DMS53 (cell line): ENCODE results near the gene FILIP1.
"Not testable (repeated sequence)": the region's sequence is repeated elsewhere in the genome, so short reads cannot be mapped to it uniquely, and the experiment has no call there.

Experiments used
- DNase-seq: peaks from one replicate; lab custom pipeline; 2025; lab: John Stamatoyannopoulos, UW

Gene FILIP1

DNA sequence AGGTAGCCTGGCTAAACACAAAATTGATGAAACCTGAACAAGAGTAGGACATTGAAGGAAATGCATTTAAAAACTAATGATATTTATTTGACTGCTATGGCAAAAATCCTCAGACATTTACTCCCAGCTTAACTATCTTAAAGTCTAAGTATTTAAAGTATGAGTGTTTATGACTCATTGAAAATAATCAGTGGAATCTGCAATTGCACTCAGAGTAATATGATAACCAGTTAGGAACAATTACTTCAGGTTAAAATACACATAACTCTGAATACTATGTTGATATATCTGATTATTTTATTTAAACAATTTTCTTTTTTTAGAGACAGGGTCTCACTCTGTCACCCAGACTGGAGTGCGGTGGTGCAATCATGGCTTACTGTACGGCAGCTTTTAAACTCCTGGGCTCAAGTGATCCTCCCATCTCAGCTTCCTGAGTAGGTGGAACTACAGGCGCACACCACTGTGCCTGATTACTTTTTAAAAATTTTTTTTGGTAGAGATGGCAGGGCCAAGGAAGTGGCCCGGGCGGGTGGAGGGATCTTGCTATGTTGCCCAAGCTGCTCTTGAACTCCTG lies 43.9 kb downstream of the FILIP1 start:
- no peak for DNase-seq

DNA sequence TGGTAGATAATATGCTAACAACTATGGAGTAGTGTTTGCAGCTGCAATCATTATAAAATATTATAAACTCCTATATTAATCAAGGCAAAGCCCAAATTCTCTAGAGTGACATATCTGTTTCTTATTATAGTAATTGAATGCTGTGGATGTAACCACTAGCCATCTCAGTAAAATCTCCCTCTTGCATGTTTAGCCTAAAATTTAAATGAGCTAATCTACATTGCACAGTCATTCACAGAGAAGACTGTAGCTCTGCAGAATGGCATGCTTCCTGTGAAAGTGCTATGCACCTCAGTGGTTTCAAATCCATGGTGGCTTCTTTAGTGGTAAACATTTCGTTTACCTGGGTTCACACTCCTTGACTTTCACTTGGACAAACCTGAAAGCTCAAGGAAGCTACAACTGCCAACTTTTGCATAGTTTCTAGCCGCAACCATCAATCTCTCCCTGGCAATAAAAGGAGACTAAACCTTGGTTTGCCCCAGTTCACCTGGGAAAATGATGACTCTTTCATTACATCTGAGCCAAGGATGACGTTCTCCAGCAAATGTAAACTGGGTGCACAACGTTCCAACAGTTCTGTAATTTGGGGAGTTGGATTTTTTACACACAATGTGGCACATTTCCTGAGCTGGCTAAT lies 47.2 kb downstream of the FILIP1 start:
- no peak for DNase-seq

DNA sequence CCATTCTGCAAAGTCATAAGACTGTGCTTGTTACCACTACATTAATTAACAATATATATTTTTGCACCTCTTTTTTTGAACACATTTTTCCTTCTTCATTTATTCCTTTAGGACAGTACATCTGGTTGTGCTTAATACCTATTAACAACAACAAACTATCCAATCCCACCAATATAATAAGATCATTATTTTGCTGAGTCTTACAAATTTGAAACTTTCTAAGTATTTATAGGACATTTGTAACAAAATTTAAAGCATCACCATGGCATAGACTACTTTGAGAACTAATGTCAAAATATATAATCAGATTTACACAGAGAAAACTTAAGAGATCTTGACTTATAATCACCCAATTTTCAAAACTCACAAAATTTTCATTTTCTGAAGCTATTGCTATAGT lies 47.9 kb downstream of the FILIP1 start:
- no peak for DNase-seq

DNA sequence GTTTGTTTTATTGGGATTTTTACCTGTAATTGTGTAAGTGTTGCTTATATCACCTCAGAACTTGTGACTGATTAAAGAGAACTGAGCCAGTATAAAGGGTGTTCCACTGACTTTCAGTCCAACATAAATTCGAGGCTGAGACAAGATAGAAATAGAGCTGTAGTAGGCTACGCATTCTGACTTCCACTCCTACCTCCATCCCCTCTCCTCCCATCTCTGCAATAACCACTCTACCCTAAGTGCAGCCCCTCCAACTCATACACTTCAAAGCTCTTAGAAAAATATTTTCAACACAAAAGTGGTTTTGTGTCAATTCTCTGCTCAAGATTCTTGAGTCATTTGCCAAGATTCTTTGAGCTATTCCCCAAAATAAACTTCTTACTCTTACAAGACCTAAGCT lies 48.7 kb downstream of the FILIP1 start:
- DNase-seq = no peak

DNA sequence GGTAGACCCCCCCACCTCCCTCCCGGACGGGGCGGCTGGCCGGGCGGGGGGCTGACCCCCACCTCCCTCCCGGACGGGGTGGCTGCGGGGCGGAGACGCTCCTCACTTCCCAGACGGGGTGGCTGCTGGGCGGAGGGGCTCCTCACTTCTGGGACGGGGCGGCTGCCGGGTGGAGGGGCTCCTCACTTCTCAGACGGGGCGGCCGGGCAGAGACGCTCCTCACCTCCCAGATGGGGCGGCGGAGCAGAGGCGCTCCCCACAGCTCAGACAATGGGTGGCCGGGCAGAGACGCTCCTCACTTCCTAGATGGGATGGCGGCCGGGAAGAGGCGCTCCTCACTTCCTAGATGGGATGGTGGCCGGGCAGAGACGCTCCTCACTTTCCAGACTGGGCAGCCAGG lies 51.7 kb downstream of the FILIP1 start:
- DNase-seq = not testable (repeated sequence)

DNA sequence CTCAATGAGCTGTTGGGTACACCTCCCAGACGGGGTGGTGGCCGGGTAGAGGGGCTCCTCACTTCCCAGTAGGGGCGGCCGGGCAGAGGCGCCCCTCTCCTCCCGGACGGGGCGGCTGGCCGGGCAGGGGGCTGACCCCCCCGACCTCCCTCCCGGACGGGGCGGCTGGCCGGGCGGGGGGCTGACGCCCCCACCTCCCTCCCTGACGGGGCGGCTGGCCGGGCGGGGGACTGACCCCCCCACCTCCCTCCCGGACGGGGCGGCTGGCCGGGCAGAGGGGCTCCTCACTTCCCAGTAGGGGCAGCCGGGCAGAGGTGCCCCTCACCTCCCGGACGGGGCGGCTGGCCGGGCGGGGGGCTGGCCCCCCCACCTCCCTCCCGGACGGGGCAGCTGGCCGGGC lies 52.1 kb downstream of the FILIP1 start:
- not testable (repeated sequence) for DNase-seq

DNA sequence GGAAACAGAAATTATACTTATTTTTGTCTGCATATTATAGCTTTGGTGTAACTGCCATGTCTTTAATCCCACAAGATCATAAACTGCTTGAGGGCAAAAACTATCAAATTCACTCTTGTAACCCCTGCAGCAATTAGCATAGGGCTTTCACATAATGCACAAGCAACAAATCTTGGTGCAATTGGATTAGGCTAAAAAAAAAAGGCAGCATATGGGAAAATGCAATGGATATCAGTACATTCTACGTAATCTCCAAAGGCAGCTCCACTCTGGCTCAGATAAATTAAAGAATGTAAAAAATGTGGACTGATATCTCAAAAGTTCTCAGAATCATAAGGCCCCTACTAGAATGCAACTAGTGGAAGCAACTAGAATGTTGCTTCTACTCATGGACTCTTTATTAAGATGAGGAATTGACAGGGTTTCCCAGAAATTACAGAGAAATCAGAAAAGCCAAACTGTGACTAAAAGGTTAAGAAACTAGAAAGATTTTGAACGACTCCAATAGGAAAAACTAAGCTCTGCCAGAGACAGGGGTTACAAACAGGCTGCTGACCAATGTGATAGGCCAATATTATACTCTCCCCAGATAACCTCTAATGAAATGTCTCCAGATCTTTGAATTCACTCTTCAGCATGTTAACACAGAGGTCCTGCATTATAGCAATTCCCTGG lies 55.0 kb downstream of the FILIP1 start:
- no peak for DNase-seq

DNA sequence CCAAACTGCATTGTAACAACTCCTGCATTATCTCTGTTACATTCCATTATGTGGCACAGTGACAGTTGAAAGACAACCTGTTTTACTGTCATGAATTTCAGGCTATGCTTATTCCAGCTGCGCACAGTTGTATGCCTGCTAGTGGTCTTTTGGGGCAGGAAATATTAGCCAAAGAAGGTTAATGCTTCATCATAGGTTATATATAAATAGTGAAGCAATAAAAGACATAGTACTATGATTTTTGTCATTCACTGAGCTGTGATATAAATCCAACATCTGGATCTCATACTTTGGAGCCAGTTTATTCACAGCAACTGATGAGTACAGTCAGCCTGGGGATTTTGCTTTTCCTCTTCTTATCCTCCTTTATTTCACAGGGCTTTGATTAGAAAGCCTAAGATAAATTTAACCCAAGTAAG lies 55.6 kb downstream of the FILIP1 start:
- no peak for DNase-seq

DNA sequence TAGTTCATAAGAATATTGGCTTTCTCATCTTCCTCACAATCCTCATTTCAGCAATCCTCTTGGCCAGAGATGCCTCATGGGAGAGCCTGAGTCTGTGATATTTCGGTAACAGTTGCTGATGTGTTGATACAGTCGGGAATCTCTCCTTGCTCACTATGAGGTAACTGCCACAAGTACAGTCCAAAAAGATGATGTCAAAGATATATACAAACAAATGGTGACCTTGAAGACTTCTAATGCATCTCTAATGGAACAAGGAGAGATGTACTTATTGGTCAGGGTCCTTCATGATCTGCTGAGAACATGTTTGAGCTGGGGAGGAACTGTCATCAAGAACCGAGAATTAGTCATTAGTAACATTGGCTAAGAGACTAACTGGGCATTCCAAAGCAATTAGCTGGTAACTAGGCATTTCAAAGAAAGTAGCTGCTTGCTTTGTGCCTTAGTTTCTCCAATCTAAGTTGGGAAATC lies 56.1 kb downstream of the FILIP1 start:
- DNase-seq = no peak

DNA sequence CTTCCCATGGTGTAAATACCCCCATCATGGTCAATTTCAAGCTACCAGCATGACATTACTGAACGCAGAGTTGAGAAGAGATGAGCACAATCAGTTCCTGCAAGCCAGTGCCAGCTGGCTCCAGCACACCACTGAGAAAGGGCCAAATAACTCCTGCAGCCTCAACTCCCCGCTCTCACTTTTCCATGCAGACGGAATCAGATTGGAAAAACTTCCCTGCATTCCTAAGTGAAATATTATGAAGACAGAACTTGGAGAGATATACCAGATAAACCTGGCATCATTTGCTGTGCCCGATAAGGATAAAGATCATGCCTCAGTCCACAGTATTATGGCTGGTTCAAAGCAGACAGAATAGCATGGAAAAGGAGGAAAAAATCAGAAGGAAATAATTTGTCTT lies 56.7 kb downstream of the FILIP1 start:
- DNase-seq = no peak

DNA sequence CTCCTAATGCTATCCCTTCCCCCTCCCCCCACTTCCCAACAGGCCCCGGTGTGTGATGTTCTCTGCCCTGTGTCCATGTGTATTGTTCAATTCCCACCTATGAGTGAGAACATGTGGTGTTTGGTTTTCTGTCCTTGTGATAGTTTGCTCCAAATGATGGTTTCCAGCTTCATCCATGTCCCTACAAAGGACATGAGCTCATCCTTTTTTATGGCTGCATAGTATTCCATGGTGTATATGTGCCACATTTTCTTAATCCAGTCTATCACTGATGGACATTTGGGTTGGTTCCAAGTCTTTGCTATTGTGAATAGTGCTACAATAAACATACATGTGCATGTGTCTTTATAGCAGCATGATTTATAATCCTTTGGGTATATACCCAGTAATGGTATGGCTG lies 60.8 kb downstream of the FILIP1 start:
- DNase-seq = not testable (repeated sequence)

DNA sequence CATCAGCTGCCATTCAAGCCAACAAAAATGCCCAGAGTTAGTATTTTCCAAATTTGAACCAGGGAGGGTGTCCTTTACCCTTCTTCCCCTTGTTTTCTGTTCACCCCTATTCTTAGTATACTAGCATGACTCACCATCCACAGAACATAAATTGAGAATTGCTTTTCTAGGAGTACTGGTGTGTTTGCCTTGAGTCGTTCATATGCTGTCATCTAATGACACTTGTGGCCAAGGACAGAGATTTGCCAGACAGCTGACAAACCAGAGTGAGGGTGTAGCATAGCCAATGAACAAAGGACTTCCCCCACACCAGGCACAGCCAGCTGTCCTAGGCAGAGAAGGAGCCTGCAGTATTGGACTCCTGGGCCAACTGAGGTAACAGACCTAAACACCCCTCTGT lies 62.2 kb downstream of the FILIP1 start:
- DNase-seq = peak; percentile 96

DNA sequence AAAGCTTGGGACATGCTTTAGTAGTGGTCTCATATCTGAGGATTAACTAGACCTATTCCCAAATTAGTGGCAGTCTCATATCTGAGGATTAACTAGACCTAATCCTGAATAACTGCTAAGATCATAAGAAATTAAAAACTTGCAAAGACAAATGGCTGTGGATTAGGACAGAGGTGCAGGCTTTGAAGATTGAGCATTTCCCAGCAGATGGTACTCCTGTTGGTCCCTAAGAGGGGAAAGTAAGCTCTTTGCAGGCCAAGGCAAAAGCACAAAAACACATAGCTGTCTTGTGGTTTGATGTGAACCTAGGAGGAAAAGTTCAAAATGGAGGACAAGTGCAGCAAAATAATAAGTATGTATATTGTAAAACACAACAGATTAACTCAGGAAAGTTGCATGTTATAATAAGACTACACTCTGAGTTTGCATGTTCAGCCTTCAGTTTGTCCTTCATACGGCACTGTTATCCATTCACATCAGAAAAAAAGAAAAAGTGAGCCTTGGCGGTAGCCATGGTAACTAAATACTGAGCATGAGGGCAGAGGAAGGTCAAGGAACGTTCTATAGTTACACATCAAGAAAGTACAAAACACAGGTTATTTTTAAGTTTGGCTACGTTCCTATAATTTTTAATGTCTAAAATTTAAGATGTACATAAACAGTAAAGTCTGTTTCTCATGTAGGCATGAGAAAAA lies 62.8 kb downstream of the FILIP1 start:
- peak; percentile 64 for DNase-seq

DNA sequence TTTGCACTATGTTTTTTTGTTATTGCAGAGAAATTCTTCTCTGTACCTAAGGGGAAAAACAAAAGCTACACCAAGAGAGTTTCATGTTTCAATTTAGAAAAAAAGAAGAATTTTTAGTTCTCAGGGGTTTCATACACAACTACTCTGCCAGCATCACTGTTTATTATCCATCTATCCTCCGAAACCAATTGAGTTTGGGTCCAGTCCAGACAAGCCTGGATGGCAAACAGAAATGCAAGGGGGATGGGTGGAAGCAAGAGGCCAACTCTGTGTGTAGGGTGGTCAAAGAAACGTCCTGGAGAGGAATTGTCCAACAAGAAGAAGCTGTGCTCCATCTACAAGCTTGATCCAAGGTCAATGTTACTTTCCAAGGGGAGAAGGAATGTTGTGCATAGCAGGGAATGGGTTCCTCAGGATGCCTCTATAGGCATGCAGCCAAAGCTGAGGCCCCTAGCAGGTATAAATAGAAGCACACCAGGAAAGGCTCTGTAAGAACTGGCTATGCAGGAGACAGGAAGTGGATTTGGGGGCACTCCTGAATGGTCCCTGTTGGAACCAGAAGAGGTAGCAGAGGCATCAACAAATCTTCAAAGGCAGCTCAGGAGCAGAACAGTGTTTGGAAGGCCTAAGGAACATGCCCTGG lies 64.4 kb downstream of the FILIP1 start:
- no peak for DNase-seq

DNA sequence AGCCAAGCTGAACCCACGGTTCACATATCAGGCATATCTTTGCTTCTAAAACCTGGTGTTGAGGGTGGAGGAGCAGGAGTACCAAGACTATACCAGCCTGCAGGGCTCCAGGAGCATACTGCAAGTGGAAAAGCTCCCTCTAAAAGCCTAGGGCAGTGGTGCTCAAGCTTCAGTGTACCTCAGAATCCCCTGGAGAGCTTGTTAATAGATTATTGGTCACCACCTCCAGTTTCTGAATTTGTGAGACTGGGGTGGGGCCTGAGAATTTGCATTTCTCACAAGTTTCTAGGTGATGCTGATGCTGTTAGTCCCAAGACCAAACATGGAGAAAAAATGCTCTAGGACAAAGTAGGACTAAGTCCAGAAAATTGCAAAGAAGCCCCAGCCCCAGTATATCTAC lies 65.4 kb downstream of the FILIP1 start:
- DNase-seq = no peak

DNA sequence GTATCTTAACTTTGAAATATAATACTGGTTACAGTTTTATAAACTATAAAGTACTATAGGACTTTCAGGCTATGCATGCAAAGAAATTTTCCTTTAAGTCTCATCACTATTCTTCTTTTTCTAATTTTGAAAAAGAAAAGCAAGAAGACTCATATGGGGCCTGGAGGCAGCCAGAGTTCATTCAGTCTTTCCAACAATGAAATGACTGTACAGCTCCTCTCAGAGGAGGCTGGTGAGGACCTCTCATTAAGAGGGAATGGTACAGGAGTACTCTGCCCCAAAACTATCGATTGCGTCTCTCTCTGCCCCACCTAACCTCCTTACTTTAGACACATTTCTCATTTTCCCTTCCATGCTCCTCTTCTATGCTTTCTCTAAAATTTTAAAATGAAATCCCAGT lies 66.3 kb downstream of the FILIP1 start:
- DNase-seq = no peak

DNA sequence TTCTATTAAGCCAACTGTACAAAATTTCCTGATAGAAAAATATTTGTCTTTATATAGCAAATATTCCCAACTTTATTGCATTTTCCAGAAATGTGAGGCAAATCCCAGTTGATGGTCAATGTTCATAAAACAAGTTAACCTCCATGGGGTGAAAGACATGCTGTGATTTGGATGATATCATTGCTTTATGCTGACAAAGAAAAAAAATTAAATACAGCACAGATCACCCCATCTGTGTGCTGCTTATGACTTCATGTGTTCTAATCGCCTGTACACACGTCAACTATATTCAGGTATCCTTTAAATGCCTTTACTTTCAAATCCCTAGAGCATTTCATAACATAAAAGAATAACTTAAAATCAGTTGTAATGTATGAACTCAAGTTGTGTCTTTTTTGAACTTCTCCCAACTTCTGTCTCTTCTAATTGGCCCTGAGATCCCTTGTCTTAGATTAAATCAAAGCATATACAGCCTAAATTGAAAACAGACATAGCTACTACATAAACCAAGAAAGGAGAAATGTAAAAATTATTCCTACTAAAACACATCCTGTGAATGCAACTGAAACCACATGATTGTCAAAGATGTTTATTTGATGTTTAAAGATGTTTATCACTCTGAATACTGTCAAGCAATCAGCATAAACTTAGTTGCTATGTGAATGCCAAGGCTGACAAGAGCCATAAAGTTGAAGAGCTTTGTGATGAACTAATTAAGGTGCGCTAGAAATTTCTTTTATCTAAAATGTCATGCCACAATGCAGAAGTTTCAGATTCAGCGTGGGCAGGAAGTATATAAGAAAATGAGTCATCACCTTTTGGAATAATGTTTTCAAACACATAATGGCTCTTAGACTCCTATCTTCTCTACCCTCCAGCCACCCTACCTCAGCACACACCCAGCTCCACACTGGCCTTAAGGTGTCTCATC lies 68.7 kb downstream of the FILIP1 start:
- DNase-seq = peak; percentile 46

DNA sequence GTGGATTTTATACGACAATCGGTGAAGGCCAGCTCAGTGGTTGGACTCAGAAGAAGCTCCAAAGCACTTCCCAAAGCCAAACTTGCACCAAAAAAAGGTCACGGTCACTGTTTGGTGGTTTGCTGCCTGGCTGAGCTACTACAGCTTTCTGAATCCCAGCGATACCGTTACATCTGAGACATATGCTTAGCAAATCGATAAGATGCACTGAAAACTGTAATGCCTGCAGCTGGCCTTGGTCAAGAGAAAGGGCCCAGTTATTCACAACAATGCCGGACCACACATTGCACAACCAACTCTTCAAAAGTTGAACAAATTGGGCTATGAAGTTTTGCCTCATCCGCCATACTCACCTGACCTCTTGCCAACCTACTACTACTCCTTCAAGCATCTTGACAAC lies 70.2 kb downstream of the FILIP1 start:
- DNase-seq = no peak

DNA sequence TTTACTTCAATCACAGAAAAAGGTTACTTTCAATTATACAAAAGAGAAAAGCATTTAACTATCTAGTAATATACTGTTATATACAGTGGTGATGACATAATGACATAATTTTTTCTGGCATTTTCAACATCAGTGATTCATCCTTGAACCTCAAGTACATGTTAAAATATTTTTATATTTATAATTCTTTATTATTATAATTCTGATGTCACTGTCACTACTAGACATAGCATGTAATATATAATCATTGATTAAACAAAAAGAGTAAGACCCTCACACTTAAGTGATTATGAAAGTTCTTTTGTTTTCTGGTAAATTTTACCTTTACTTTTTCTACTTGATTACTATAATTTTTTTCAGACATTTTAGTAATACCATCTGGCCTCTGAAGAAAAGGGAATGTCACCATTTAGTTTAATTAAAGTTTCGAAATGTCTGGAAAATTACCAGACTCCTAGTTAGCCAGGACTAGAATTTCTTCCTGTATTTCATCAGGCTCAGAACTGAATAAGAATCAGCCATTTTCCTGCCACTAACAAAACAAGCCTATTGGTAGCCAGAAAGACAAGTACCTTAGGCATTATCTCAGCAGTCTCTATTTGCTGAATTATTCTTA lies 71.5 kb downstream of the FILIP1 start:
- no peak for DNase-seq

DNA sequence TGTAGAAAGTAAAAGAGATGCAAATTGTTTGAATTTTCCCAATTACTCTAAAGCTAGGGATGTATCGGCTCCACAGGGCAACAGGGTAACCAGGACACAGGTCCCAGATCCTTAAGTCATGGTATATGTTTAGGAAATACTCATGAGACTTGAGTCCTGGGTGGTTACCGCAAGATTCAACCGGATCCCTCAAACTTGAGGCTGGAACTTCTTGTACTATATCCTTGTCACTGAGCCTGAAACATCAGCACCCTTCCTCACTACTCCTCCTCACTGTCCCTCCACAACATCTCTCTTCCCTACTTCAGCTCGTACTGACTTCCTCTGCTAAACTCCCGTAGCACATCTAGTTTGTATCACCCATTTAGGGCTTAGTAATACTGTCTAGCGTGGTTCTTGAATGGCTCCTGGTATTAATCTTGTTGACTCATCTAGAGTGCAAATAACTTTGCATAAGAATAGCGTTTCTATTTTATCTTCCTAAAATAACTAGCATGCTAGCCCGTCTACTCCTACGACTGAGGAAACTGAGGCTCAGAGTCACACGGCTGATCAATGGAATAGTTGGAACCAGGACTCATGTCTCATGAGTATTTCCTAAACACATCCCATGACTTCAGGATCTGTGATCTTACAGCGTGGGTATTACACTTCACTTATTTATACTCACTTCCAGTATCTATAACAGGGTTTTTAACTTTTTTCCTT lies 72.1 kb downstream of the FILIP1 start:
- no peak for DNase-seq
